Osteocyte (in vitro differentiated cells): Measurements from ENCODE around the gene UTP4. TPM values are rescaled to one million over a fixed set of nuclear protein-coding genes. Genes with fewer than 3 reads are reported as not detected.

Source experiments
- DNase-seq: peaks from one replicate; pipeline ENCODE4 v3.0.0; 2021; ENCODE audit warnings: mixed read lengths; ENCODE audit not compliant: unreplicated experiment; ENCODE audit errors: extremely low spot score
- H3K27ac Mint-ChIP-seq: one replicate; pipeline ENCODE4 v1.8.0; 2021; ENCODE audit warnings: mild to moderate bottlenecking, mixed read lengths; ENCODE audit not compliant: unreplicated experiment
- H3K27me3 Mint-ChIP-seq: one replicate; pipeline ENCODE4 v1.8.0; 2021; ENCODE audit warnings: mixed read lengths; ENCODE audit not compliant: unreplicated experiment
- H3K36me3 Mint-ChIP-seq: one replicate; pipeline ENCODE4 v1.8.0; 2021; ENCODE audit warnings: mixed read lengths; ENCODE audit not compliant: unreplicated experiment
- H3K4me1 Mint-ChIP-seq: one replicate; pipeline ENCODE4 v1.8.0; 2021; ENCODE audit warnings: mixed read lengths; ENCODE audit not compliant: unreplicated experiment
- H3K4me3 Mint-ChIP-seq: one replicate; pipeline ENCODE4 v1.8.0; 2021; ENCODE audit warnings: mild to moderate bottlenecking, moderate library complexity, mixed read lengths; ENCODE audit not compliant: unreplicated experiment
- H3K9me3 Mint-ChIP-seq: one replicate; pipeline ENCODE4 v1.8.0; 2021; ENCODE audit warnings: mixed read lengths; ENCODE audit not compliant: unreplicated experiment
- total RNA-seq: library from RNA; stranded (reverse); gene quantifications from 2 replicates; pipeline ENCODE4 v1.2.1, GENCODE V29; 2021
- TF ChIP-seq, protein P1 (sequence below): fragments of 200-600 bp; sonication (generic); IDR thresholded peaks from 2 replicates; pipeline ENCODE4 v1.5.0; 2021; ENCODE audit warnings: antibody characterized with exemption, mild to moderate bottlenecking, moderate library complexity

UTP4 gene
- total RNA-seq, 1 donor from 2014 or later, result 41.8 TPM

DNA sequence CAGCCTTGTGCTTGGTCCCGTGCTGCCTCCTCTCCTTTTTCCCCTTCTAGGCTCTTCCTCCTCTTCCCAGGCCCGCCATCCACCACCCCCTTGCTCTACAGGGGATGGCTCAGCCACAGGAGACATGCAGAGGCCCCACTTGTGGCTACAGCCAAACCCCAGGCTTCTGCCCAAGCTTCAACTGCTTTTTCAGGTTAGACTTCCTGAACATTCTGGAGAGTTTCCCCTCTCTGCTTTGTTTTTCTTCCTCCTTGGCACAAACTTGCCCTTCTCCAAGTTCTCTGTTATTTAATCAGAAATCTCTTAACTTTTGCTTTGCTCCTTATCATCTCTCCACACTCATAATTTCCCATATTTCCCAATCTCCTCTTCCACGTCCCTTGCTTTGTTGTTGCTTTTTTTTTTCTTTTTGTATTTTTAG is 45.3 kb upstream of the UTP4 start:
- H3K9me3 Mint-ChIP-seq, result no peaks in the 10 kb centered on the region
- no peaks in the 10 kb centered on the region for H3K27me3 Mint-ChIP-seq
- no peak for DNase-seq
- TF ChIP-seq, protein P1, sequence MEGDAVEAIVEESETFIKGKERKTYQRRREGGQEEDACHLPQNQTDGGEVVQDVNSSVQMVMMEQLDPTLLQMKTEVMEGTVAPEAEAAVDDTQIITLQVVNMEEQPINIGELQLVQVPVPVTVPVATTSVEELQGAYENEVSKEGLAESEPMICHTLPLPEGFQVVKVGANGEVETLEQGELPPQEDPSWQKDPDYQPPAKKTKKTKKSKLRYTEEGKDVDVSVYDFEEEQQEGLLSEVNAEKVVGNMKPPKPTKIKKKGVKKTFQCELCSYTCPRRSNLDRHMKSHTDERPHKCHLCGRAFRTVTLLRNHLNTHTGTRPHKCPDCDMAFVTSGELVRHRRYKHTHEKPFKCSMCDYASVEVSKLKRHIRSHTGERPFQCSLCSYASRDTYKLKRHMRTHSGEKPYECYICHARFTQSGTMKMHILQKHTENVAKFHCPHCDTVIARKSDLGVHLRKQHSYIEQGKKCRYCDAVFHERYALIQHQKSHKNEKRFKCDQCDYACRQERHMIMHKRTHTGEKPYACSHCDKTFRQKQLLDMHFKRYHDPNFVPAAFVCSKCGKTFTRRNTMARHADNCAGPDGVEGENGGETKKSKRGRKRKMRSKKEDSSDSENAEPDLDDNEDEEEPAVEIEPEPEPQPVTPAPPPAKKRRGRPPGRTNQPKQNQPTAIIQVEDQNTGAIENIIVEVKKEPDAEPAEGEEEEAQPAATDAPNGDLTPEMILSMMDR, result no peak
- no peak overlapping the region for H3K27ac Mint-ChIP-seq
- no peak overlapping the region for H3K4me3 Mint-ChIP-seq
- no peaks in the 10 kb centered on the region for H3K4me1 Mint-ChIP-seq
- H3K36me3 Mint-ChIP-seq, result peaks cover 4% of the 10 kb centered on the region

DNA sequence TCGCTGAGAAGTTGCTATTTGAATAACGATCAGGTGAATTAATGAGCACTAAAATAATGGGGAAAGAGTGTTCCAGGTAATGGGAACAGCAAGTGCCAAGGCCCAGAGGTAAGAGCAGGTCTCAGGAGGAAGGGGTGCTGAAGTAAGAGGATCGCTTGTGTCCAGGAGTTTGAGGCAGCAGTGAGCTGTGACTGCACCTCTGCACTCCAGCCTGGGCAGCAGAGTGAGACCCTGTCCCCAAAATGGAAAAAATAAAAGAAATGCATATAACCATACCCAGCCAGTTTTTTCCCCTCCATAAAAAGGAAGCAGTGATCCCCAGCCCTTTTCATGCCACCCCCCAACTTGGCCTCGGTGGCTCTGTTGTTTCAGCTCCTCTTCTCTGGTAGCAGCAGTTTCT is 43.8 kb upstream of the UTP4 start:
- TF ChIP-seq, protein P1, result no peak
- H3K36me3 Mint-ChIP-seq, result peaks cover 4% of the 10 kb centered on the region
- H3K4me3 Mint-ChIP-seq, result no peak overlapping the region
- H3K27me3 Mint-ChIP-seq, result no peaks in the 10 kb centered on the region
- H3K27ac Mint-ChIP-seq, result no peak overlapping the region
- no peaks in the 10 kb centered on the region for H3K9me3 Mint-ChIP-seq
- no peak for DNase-seq
- no peaks in the 10 kb centered on the region for H3K4me1 Mint-ChIP-seq

DNA sequence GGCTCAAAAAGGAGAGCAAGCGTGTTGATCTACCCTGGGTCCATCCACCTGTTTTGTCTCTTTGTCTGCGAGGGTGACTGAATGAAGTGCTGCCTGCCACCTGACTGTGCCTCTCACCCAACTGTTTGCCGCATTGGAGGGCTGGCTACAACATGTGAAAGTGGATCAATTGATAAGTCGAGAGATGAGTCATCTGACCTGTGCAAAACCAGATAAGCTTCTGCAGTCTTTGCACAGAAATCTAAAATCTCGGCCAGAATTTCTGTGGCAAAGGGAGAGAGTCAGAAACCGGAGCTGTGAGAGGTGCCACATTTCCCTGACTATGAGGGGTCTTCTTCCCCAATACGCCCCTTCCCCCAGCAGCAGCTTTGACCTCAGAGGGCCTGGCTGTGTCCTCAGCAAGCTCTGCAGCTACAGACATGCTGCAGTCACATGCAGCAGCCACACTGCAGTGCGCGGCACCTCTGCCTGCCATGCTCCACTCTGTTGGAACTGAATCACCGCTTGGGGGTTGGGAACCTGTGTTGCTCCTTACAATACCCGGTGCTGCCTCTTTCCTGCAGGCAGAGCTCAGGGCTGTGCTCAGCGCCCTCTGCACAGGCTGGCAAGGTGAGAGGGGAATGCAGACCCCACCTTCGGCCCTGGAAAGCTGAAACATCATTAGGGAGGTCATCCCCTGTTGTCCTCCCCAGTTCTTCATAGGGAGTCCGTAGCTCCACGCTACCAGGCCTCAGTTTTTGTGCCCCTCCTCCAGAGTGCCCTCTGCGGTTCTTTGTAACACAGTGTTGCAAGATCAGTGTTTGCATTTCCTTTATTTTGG is 43.1 kb upstream of the UTP4 start:
- Mint-ChIP-seq H3K27ac (no peak overlapping the region), H3K4me1 (peaks cover 4% of the 10 kb centered on the region), H3K9me3 (no peaks in the 10 kb centered on the region), H3K36me3 (peaks cover 4% of the 10 kb centered on the region), H3K27me3 (no peaks in the 10 kb centered on the region), H3K4me3 (no peak overlapping the region)
- no peak for DNase-seq
- TF ChIP-seq, protein P1, result no peak

DNA sequence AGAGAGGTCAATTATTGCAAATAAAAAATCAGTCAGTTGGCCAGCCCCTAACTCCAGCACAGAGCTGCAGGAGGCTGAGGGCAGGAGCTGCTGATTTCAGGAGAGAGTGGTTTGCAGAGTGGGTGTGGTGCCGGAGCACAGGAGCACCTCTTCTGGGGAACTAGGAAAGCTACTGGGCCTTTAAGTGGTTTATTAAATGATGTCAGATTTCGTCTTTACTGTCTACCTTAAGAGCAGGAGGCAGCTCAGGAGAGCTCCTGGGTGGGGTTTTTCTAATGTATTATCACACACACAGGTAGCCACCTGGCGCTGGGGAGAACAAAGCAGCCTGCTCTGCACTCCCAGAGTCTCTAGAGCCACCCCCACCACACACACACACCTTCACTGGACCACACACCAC is 38.5 kb upstream of the UTP4 start:
- Mint-ChIP-seq H3K9me3 (no peaks in the 10 kb centered on the region), H3K4me3 (no peak overlapping the region), H3K36me3 (no peaks in the 10 kb centered on the region), H3K27ac (no peak overlapping the region), H3K27me3 (no peaks in the 10 kb centered on the region), H3K4me1 (peaks cover 9% of the 10 kb centered on the region)
- DNase-seq, result no peak
- TF ChIP-seq, protein P1, result no peak

DNA sequence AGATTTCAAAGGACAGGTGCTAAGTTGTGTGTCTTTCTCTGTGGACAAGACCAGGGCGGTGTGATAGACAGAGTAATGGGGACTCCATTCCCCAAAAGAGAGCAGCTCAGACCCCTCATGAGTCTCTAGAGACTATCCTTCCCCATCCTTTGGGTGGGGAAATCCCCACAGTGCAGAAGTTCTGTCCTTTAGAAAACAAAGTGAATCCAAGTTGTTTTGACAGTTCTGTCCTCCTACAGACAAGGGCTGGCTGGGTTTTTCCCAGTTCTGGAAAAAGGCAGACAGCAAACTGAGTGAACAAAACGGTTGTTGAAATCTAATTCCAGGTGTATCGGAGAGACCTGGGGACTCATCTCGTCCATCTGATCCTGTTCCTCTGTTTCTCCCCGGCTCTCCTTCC is 37.9 kb upstream of the UTP4 start:
- DNase-seq, result no peak
- Mint-ChIP-seq H3K4me1 (peaks cover 9% of the 10 kb centered on the region), H3K36me3 (no peaks in the 10 kb centered on the region), H3K4me3 (no peak overlapping the region), H3K27me3 (no peaks in the 10 kb centered on the region), H3K27ac (no peak overlapping the region), H3K9me3 (no peaks in the 10 kb centered on the region)
- TF ChIP-seq, protein P1, result no peak
